CD14-positive monocyte (primary cell): ENCODE results near the gene FAAP20. TPM values are rescaled to one million over a fixed set of nuclear protein-coding genes. Genes with fewer than 3 reads are reported as not detected.
A peak's percentile ranks its signal among the peaks of the same experiment; 100 is the strongest.

Experiments used
- DNase-seq, 3 donors: peaks; one replicate each; pipeline ENCODE4 v3.0.0-alpha.2; 2011 to 2022
- H2AFZ ChIP-seq: 2 replicates; pipeline ENCODE4 v1.6.0; 2012; ENCODE audit warnings: mild to moderate bottlenecking, low read depth, low read length, inconsistent platforms; ENCODE audit not compliant: insufficient read depth, poor library complexity, severe bottlenecking
- H3K27ac ChIP-seq, 2 donors: 1 replicate in 1 of 2; 2 replicates in 1 of 2; pipeline ENCODE4 v1.5.1; 2012 to 2013; ENCODE audit warnings: low read length in 2 of 2, control low read depth in 1 of 2, inconsistent platforms in 1 of 2, low read depth in 1 of 2, mild to moderate bottlenecking in 1 of 2
- H3K27me3 ChIP-seq, 2 donors: one replicate each; pipeline versions ENCODE4 v1.6.0 to v1.6.1; 2011 to 2013; ENCODE audit warnings: low read length in 2 of 2; ENCODE audit not compliant: control insufficient read depth in 2 of 2, insufficient read depth in 2 of 2
- H3K36me3 ChIP-seq, 2 donors: replicated peaks in 1 of 2; 1 replicate in 1 of 2; 2 replicates in 1 of 2; pipeline versions ENCODE4 v1.5.1 to v1.6.1; 2012 to 2013; ENCODE audit warnings: low read length in 2 of 2, control low read depth in 1 of 2, inconsistent platforms in 1 of 2, mild to moderate bottlenecking in 1 of 2; ENCODE audit not compliant: insufficient read depth in 2 of 2, control insufficient read depth in 1 of 2
- H3K4me1 ChIP-seq, 2 donors: 1 replicate in 1 of 2; 2 replicates in 1 of 2; pipeline versions ENCODE4 v1.5.1 to v1.6.1; 2012 to 2013; ENCODE audit warnings: low read length in 2 of 2, control low read depth in 1 of 2, inconsistent platforms in 1 of 2, mild to moderate bottlenecking in 1 of 2, moderate library complexity in 1 of 2; ENCODE audit not compliant: insufficient read depth in 2 of 2, control insufficient read depth in 1 of 2
- H3K4me2 ChIP-seq: replicated peaks from 2 replicates; pipeline ENCODE3; 2012; ENCODE audit warnings: low read length, moderate library complexity, mild to moderate bottlenecking; ENCODE audit not compliant: poor library complexity, severe bottlenecking; ENCODE audit errors: extremely low read depth
- H3K4me3 ChIP-seq, 3 experiments: fragments of 200-600 bp in 1 of 3; sonication (generic) in 1 of 3; replicated peaks in 1 of 3; 1 replicate in 2 of 3; 2 replicates in 1 of 3; pipeline ENCODE4 v1.5.1; 2011 to 2013; ENCODE audit warnings: low read length in 3 of 3, mild to moderate bottlenecking in 3 of 3, control low read depth in 2 of 3, low read depth in 2 of 3, inconsistent platforms in 1 of 3, moderate library complexity in 1 of 3
- H3K79me2 ChIP-seq: 2 replicates; pipeline ENCODE4 v1.6.0; 2012; ENCODE audit warnings: mild to moderate bottlenecking, control low read depth, inconsistent platforms, low read length, moderate library complexity; ENCODE audit not compliant: insufficient read depth
- H3K9ac ChIP-seq: 2 replicates; pipeline ENCODE4 v1.6.0; 2017; ENCODE audit warnings: low read length, mild to moderate bottlenecking; ENCODE audit not compliant: insufficient read depth, poor library complexity, severe bottlenecking
- H3K9me3 ChIP-seq, 2 donors: replicated peaks in 1 of 2; 1 replicate in 1 of 2; 2 replicates in 1 of 2; pipeline versions ENCODE4 v1.5.1 to v1.6.1; 2012 to 2013; ENCODE audit warnings: low read length in 2 of 2, control low read depth in 1 of 2; ENCODE audit not compliant: control insufficient read depth in 1 of 2, insufficient read depth in 1 of 2
- H4K20me1 ChIP-seq: 2 replicates; pipeline ENCODE4 v1.6.0; 2012; ENCODE audit warnings: mild to moderate bottlenecking, low read length, control low read depth, moderate library complexity; ENCODE audit not compliant: insufficient read depth
- H3K27ac Mint-ChIP-seq, 7 donors: one replicate each; pipeline ENCODE4 v1.8.0; 2020; ENCODE audit warnings: mild to moderate bottlenecking in 7 of 7, mixed read lengths in 7 of 7, moderate library complexity in 6 of 7, inconsistent platforms in 2 of 7
- H3K27me3 Mint-ChIP-seq, 3 donors: one replicate each; pipeline ENCODE4 v1.8.0; 2021 to 2022; ENCODE audit warnings: low read depth in 3 of 3, mild to moderate bottlenecking in 3 of 3, mixed read lengths in 3 of 3, moderate library complexity in 3 of 3, inconsistent platforms in 1 of 3
- H3K36me3 Mint-ChIP-seq, 2 donors: one replicate each; pipeline ENCODE4 v1.8.0; 2020; ENCODE audit warnings: mixed read lengths in 2 of 2, inconsistent platforms in 1 of 2, mild to moderate bottlenecking in 1 of 2
- H3K4me1 Mint-ChIP-seq: one replicate; pipeline ENCODE4 v1.8.0; 2020; ENCODE audit warnings: mild to moderate bottlenecking, mixed read lengths
- H3K4me3 Mint-ChIP-seq, 2 donors: one replicate each; pipeline ENCODE4 v1.8.0; 2020; ENCODE audit warnings: mild to moderate bottlenecking in 2 of 2, mixed read lengths in 2 of 2, moderate library complexity in 1 of 2
- H3K9me3 Mint-ChIP-seq, 7 donors: one replicate each; pipeline ENCODE4 v1.8.0; 2020 to 2022; ENCODE audit warnings: mixed read lengths in 7 of 7, mild to moderate bottlenecking in 6 of 7, moderate library complexity in 6 of 7, inconsistent platforms in 2 of 7
- CTCF ChIP-seq: fragments of 200-600 bp; IDR thresholded peaks from one replicate; pipeline ENCODE4 v1.8.0; 2022; ENCODE audit warnings: antibody characterized with exemption, mild to moderate bottlenecking
- WGBS: methylation state at CpG from one replicate; pipeline ENCODE4 v1.1.5; 2013; ENCODE audit warnings: missing lambda C conversion rate; ENCODE audit not compliant: insufficient coverage; 5-methylcytosine and 5-hydroxymethylcytosine counted together
- intact Hi-C, 2 donors: fragments of 100-400 bp; cut with micrococcal nuclease; formaldehyde crosslinking; loops; one replicate each; pipeline versions ENCODE4 v1.15.0 to v1.15.1; 2023
- polyA plus RNA-seq, 3 donors: library from polyadenylated mRNA; depleted of rRNA in 1 of 3; unstranded in 2 of 3; stranded (reverse) in 1 of 3; fragments of 300-500 nt in 2 of 3; fragments of >200 nt in 1 of 3; fragmentation: Illumina TruSeq in 2 of 3; gene quantifications; 1 replicate in 2 of 3; 2 replicates in 1 of 3; pipeline ENCODE4 v1.2.3, GENCODE V29; 2012 to 2021

The FAAP20 gene
- polyA plus RNA-seq, 3 donors: 11.8 to 49.3 (median 35.1) TPM

GRCh38 chr1:2193514-2194281 is 874 bp downstream of the FAAP20 start:
- no peaks in the 10 kb centered on the region for H3K27me3 ChIP-seq
- no peak overlapping the region for H2AFZ ChIP-seq
- Mint-ChIP-seq H3K4me1 (peaks cover 20% of the 10 kb centered on the region), H3K9me3 (no peaks in the 10 kb centered on the region), H3K27me3 (peaks cover 0 to 2% (median 0%) of the 10 kb centered on the region in 3 donors), H3K36me3 (peaks cover 3 to 9% of the 10 kb centered on the region in 2 donors), H3K4me3 (peak overlapping the region; percentile 53 to 56), H3K27ac (peak overlapping the region in 2 of 7 donors; percentile 45 to 50)
- H3K36me3 ChIP-seq: no peaks in the 10 kb centered on the region
- DNase-seq: no peak
- WGBS: 85% methylated on average over 41 of the region's 44 CpGs
- no peak overlapping the region for H3K27ac ChIP-seq
- peak overlapping the region; percentile 100 for H3K4me2 ChIP-seq
- H3K9ac ChIP-seq: no peak overlapping the region
- no peak for TF ChIP-seq CTCF
- peaks cover 26% of the 10 kb centered on the region for H3K79me2 ChIP-seq
- H3K4me1 ChIP-seq: peaks cover 37 to 47% of the 10 kb centered on the region in 2 donors
- intact Hi-C loops: loop anchor here (2.0 to 10.0 kb wide), 4 partner anchors 61 to 351 kb away; no protein-coding TSS in a partner anchor
- H3K9me3 ChIP-seq: no peaks in the 10 kb centered on the region
- peak overlapping the region in 1 of 3 experiments; percentile 92 for H3K4me3 ChIP-seq
- H4K20me1 ChIP-seq: no peaks in the 10 kb centered on the region

GRCh38 chr1:2192031-2192995 is 2.3 kb downstream of the FAAP20 start:
- WGBS: 93% methylated on average over 22 of the region's 30 CpGs
- Histone ChIP-seq H3K4me2 (no peak overlapping the region), H3K79me2 (peaks cover 26% of the 10 kb centered on the region), H3K27ac (no peak overlapping the region), H4K20me1 (no peaks in the 10 kb centered on the region), H3K4me3 (no peak overlapping the region), H3K4me1 (peaks cover 34 to 44% of the 10 kb centered on the region in 2 donors), H2AFZ (no peak overlapping the region), H3K27me3 (no peaks in the 10 kb centered on the region), H3K9ac (no peak overlapping the region), H3K9me3 (no peaks in the 10 kb centered on the region), H3K36me3 (no peaks in the 10 kb centered on the region)
- Mint-ChIP-seq H3K27me3 (no peaks in the 10 kb centered on the region), H3K4me3 (no peak overlapping the region), H3K9me3 (no peaks in the 10 kb centered on the region), H3K27ac (peak overlapping the region in 1 of 7 donors; percentile 48), H3K36me3 (peaks cover 5 to 13% of the 10 kb centered on the region in 2 donors), H3K4me1 (peaks cover 19% of the 10 kb centered on the region)
- DNase-seq: no peak
- no peak for TF ChIP-seq CTCF
- intact Hi-C loops: loop anchor here (5.0 to 10.0 kb wide), 3 partner anchors 60 to 352 kb away; no protein-coding TSS in a partner anchor
